GM12892 (cell line): ENCODE results near the gene CELA2B.

Experiments
- POLR2A ChIP-seq: IDR thresholded peaks from 2 replicates; pipeline ENCODE4 v1.6.1; 2011; ENCODE audit warnings: low read depth, low read length, control low read depth
- POLR2AphosphoS5 ChIP-seq: IDR thresholded peaks from 2 replicates; pipeline ENCODE4 v1.6.1; 2011; ENCODE audit warnings: low read depth, low read length, control low read depth
- TAF1 ChIP-seq: IDR thresholded peaks from 2 replicates; pipeline ENCODE4 v1.6.1; 2011; ENCODE audit warnings: low read depth, mild to moderate bottlenecking, control low read depth, low read length, borderline replicate concordance

DNA sequence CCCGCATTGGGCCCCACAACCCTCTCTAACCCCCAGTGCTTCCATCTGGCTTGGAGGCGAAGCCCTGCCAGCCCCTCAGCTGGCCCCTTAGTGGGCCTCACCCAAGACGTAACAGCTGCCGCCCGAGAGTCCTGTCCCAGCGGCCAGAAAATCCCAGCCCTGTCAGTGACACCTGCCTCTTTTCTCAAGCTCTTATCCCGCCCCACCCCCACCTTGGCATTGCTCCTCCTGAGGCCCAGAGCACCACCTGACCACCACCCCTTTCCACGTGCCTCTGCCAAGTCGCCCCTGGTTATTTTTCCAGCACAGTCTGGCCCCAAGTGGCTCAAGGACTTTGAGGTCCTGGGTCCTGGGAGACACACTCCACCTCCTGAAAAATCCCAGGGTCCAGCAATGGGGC, 43.6 kb upstream of the CELA2B start:
- TF ChIP-seq POLR2A = no peak
- no peak for TF ChIP-seq POLR2AphosphoS5
- no peak for TF ChIP-seq TAF1
